Measurements from ENCODE around the gene AHSP.

- TF ChIP-seq CTCF (IDR thresholded peaks at IDR 0.05), result no peak
- TF ChIP-seq POLR2AphosphoS5 (IDR thresholded peaks at IDR 0.05), result no peak
Observed at GRCh38 chr16:31483081-31483480, 44.6 kb upstream of the AHSP start, which contains the start of gene SLC5A2.

All from esophagus muscularis mucosa (tissue), 3 donors.